ENCODE measurements around the gene ONECUT3. TPM values are rescaled to one million over a fixed set of nuclear protein-coding genes. Genes with fewer than 3 reads are reported as not detected.

Gene ONECUT3
- total RNA-seq, 1 experiment from 2014 or later = 0.04 TPM

DNA sequence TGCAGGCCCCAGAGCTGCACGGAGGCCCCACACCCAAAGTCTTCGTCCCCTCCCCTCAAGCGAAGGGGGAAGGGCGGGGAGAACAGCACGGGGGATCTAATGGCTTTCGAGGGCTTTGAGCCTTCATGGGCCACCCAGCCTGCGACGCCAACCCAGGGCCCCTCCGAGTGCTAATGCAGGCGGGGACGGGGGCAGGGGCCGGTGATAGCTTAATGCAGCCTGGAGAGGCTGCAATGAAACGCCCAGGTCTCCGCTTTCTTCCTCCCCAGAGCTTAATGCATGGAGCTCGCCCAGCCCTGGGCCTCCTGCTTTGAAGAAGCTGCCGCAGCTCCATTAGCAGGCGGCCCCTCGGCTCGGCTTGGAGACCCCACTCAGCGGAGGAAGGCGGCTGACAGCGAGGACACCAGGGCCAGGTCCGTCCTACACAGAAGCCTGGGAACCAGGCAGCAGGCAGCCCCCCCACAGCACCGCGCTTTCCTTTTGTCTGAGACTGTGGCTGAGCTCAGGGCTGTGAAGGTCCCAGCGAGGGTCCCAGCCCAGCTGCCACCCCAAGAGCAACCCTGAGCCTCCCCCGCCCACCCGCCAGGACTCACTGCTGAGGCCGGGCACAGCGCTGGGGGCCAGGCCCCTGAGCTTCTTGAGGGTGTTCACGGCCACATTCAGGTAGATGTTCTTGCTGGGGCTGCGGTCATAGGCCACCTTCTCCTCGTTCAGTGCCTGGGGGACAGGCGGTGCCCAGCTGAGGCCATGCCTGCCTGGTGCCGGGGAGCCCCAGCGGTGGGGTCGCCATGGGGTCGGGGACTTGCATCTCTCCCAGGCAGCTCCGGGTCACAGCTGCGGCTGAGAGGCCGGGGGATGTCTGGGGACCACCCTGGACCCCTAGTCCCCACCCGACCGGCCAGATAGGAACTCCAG, 66.3 kb downstream of the ONECUT3 start (continued):
- TF ChIP-seq, protein P1, sequence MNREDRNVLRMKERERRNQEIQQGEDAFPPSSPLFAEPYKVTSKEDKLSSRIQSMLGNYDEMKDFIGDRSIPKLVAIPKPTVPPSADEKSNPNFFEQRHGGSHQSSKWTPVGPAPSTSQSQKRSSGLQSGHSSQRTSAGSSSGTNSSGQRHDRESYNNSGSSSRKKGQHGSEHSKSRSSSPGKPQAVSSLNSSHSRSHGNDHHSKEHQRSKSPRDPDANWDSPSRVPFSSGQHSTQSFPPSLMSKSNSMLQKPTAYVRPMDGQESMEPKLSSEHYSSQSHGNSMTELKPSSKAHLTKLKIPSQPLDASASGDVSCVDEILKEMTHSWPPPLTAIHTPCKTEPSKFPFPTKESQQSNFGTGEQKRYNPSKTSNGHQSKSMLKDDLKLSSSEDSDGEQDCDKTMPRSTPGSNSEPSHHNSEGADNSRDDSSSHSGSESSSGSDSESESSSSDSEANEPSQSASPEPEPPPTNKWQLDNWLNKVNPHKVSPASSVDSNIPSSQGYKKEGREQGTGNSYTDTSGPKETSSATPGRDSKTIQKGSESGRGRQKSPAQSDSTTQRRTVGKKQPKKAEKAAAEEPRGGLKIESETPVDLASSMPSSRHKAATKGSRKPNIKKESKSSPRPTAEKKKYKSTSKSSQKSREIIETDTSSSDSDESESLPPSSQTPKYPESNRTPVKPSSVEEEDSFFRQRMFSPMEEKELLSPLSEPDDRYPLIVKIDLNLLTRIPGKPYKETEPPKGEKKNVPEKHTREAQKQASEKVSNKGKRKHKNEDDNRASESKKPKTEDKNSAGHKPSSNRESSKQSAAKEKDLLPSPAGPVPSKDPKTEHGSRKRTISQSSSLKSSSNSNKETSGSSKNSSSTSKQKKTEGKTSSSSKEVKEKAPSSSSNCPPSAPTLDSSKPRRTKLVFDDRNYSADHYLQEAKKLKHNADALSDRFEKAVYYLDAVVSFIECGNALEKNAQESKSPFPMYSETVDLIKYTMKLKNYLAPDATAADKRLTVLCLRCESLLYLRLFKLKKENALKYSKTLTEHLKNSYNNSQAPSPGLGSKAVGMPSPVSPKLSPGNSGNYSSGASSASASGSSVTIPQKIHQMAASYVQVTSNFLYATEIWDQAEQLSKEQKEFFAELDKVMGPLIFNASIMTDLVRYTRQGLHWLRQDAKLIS (CRISPR knock-in tag; IDR thresholded peaks at IDR 0.05; ENCODE audit: borderline replicate concordance) = no peak
- TF ChIP-seq ATF1 (CRISPR knock-in tag; IDR thresholded peaks at IDR 0.05) (no peak), CREM (CRISPR knock-in tag; IDR thresholded peaks at IDR 0.05) (no peak)

DNA sequence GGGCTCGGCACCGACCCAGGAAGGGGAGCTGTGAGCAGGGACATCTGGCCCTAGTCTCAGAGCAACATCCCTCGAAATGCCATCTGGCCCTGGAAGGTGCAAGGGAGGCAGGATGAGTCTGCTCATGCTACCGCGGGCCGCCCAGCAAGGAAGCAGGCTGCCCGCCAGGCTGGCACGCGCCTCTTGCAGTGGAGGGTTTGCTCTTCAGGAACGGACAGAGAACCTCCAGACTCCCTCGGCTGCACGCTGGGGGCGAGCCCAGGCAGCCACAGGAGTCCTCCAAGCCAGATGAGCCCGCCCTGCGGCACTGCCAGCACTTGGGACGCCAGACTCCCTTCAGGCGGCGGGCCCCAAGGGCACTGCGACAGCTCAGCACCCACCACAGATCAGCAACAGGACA, 68.9 kb downstream of the ONECUT3 start:
- TF ChIP-seq SMAD3 (CRISPR knock-in tag; IDR thresholded peaks at IDR 0.05; ENCODE audit: borderline replicate concordance) (no peak), MXD4 (CRISPR knock-in tag; IDR thresholded peaks at IDR 0.05; ENCODE audit: borderline replicate concordance) (no peak), FOXK1 (CRISPR knock-in tag; IDR thresholded peaks at IDR 0.05) (no peak), ELF4 (CRISPR knock-in tag; IDR thresholded peaks at IDR 0.05; ENCODE audit: low read depth) (no peak), CREM (CRISPR knock-in tag; IDR thresholded peaks at IDR 0.05) (no peak), HMGA2 (CRISPR knock-in tag; IDR thresholded peaks at IDR 0.05) (no peak), PRRX2 (CRISPR knock-in tag; IDR thresholded peaks at IDR 0.05) (no peak), SMAD4 (CRISPR knock-in tag; IDR thresholded peaks at IDR 0.05) (no peak), SP1 (CRISPR knock-in tag; conservative IDR thresholded peaks at IDR 0.05) (no peak)
- TF ChIP-seq, protein P2, sequence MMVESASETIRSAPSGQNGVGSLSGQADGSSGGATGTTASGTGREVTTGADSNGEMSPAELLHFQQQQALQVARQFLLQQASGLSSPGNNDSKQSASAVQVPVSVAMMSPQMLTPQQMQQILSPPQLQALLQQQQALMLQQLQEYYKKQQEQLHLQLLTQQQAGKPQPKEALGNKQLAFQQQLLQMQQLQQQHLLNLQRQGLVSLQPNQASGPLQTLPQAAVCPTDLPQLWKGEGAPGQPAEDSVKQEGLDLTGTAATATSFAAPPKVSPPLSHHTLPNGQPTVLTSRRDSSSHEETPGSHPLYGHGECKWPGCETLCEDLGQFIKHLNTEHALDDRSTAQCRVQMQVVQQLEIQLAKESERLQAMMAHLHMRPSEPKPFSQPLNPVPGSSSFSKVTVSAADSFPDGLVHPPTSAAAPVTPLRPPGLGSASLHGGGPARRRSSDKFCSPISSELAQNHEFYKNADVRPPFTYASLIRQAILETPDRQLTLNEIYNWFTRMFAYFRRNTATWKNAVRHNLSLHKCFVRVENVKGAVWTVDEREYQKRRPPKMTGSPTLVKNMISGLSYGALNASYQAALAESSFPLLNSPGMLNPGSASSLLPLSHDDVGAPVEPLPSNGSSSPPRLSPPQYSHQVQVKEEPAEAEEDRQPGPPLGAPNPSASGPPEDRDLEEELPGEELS (CRISPR knock-in tag; IDR thresholded peaks at IDR 0.05) = no peak
- TF ChIP-seq, protein P3, sequence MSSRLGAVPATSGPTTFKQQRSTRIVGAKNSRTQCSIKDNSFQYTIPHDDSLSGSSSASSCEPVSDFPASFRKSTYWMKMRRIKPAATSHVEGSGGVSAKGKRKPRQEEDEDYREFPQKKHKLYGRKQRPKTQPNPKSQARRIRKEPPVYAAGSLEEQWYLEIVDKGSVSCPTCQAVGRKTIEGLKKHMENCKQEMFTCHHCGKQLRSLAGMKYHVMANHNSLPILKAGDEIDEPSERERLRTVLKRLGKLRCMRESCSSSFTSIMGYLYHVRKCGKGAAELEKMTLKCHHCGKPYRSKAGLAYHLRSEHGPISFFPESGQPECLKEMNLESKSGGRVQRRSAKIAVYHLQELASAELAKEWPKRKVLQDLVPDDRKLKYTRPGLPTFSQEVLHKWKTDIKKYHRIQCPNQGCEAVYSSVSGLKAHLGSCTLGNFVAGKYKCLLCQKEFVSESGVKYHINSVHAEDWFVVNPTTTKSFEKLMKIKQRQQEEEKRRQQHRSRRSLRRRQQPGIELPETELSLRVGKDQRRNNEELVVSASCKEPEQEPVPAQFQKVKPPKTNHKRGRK (CRISPR knock-in tag; IDR thresholded peaks at IDR 0.05; ENCODE audit: borderline replicate concordance) = no peak
- TF ChIP-seq, protein P4, sequence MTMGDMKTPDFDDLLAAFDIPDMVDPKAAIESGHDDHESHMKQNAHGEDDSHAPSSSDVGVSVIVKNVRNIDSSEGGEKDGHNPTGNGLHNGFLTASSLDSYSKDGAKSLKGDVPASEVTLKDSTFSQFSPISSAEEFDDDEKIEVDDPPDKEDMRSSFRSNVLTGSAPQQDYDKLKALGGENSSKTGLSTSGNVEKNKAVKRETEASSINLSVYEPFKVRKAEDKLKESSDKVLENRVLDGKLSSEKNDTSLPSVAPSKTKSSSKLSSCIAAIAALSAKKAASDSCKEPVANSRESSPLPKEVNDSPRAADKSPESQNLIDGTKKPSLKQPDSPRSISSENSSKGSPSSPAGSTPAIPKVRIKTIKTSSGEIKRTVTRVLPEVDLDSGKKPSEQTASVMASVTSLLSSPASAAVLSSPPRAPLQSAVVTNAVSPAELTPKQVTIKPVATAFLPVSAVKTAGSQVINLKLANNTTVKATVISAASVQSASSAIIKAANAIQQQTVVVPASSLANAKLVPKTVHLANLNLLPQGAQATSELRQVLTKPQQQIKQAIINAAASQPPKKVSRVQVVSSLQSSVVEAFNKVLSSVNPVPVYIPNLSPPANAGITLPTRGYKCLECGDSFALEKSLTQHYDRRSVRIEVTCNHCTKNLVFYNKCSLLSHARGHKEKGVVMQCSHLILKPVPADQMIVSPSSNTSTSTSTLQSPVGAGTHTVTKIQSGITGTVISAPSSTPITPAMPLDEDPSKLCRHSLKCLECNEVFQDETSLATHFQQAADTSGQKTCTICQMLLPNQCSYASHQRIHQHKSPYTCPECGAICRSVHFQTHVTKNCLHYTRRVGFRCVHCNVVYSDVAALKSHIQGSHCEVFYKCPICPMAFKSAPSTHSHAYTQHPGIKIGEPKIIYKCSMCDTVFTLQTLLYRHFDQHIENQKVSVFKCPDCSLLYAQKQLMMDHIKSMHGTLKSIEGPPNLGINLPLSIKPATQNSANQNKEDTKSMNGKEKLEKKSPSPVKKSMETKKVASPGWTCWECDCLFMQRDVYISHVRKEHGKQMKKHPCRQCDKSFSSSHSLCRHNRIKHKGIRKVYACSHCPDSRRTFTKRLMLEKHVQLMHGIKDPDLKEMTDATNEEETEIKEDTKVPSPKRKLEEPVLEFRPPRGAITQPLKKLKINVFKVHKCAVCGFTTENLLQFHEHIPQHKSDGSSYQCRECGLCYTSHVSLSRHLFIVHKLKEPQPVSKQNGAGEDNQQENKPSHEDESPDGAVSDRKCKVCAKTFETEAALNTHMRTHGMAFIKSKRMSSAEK (CRISPR knock-in tag; IDR thresholded peaks at IDR 0.05; ENCODE audit: borderline replicate concordance) = no peak
- TF ChIP-seq, protein P5, sequence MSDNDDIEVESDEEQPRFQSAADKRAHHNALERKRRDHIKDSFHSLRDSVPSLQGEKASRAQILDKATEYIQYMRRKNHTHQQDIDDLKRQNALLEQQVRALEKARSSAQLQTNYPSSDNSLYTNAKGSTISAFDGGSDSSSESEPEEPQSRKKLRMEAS (CRISPR knock-in tag; IDR thresholded peaks at IDR 0.05) = no peak
- no peak overlapping the region for H3K4me3 Mint-ChIP-seq
- peak overlapping the region; percentile 49; the same call in 1 of the 2 replicates for H3K27ac Mint-ChIP-seq
- peaks cover 6% of the 10 kb centered on the region; the same call in 1 of the 2 replicates for H3K4me1 Mint-ChIP-seq
- no peaks in the 10 kb centered on the region for H3K9me3 Mint-ChIP-seq
- POLR2A ChIA-PET = no interaction called here
- DNase-seq (ENCODE audit: low spot score) (no peak), ATAC-seq (no peak)
- H3K36me3 Mint-ChIP-seq = peaks cover 15% of the 10 kb centered on the region
- CTCF ChIA-PET = interaction anchor here (1.3 to 3.7 kb wide), 3 partner anchors 15 to 54 kb away, joined by 3 to 13 read pairs (median 8); no protein-coding TSS in a partner anchor
- H3K27me3 Mint-ChIP-seq (ENCODE audit: low read depth) = no peaks in the 10 kb centered on the region

Data from WTC11 (cell line).